ENCODE results near the gene REP15.
"Not testable (repeated sequence)": the region's sequence is repeated elsewhere in the genome, so short reads cannot be mapped to it uniquely, and the experiment has no call there.

The REP15 gene

GRCh38 chr12:27703720-27704452 is 7.6 kb downstream of the REP15 start:
- peak; percentile 61 to 78 for DNase-seq

- DNase-seq, result no peak
Measured at GRCh38 chr12:27705263-27705662, 9.0 kb downstream of the REP15 start.

GRCh38 chr12:27707216-27707615 is 11.0 kb downstream of the REP15 start:
- no peak for DNase-seq

DNA sequence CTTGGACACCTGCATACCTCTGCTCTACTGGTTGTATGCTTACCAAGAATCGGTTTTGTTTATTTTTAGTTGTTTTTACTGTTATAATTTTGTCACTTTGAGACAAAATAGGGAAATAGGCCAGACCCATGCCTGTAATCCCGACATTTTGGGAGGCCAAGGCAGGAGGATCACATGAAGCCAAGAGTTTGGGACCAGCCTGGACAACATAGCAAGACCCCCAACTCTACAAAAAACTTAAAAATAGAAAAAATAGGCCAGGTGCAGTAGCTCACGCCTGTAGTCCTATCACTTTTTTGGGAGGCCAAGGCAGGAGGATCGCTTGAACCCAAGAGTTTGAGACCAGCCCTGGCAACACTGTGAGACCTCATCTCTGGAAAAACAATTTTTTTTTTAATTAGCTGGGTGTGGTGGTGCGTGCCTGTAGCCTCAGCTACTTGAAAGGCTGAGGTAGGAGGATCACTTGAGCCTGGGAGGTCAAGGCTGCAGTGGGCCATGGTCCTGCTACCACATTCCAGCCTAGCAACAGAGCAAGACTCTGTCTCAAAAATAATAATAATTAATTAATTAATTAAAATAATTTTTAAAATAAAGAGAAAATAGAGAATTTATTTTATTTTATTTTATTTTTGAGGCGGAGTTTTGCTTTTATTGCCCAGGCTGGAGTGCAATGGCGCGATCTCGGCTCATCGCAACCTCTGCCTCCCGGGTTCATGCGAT is 13.1 kb downstream of the REP15 start:
- no peak for DNase-seq

DNA sequence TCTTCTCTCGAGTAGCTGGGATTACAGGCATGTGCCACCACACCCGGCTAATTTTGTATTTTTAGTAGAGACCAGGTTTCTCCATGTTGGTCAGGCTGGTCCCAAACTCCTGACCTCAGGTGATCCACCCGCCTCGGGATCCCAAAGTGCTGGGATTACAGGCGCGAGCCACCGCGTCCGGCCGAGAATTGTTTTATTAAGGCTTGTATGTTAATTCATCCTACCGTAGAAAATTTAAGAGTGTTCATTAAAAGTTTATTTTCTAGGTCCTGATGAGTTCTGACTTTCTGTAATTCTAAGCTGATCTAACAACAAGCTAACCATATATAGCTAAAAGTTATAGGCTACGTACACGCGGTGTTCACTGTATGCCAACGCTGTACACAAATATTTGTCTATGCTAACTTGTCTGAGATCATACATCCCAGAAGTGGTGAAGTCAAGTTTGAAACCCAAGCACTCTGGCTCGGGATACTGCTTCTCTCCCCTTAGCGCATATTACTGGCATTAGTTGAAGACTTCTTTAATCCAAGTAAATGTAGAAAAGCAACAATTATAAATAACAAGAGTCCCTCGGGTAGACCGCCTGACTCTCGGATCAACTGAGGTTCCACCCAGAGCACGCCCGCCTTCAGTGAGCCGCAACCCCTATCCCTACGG is 13.8 kb downstream of the REP15 start:
- DNase-seq, result peak; percentile 56 to 58

- DNase-seq, result peak; percentile 82 to 93
Measured at GRCh38 chr12:27710592-27711316, 14.5 kb downstream of the REP15 start, which contains the start of gene MRPS35. Gene MRPS35, plus strand, starts transcription at chr12:27710832. Its CDS starts 12 bp downstream, at chr12:27710844.

GRCh38 chr12:27711317-27711682 is 15.1 kb downstream of the REP15 start:
- DNase-seq, result peak in 1 of 2 experiments; percentile 28

GRCh38 chr12:27711967-27712366 is 15.7 kb downstream of the REP15 start:
- no peak for DNase-seq

- no peak for DNase-seq
Measured at GRCh38 chr12:27723212-27723611, 27.0 kb downstream of the REP15 start.

GRCh38 chr12:27730097-27730588 is 33.9 kb downstream of the REP15 start:
- DNase-seq, result no peak

- DNase-seq, result peak; percentile 70 to 71
Measured at GRCh38 chr12:27732281-27732680, 36.0 kb downstream of the REP15 start.

DNA sequence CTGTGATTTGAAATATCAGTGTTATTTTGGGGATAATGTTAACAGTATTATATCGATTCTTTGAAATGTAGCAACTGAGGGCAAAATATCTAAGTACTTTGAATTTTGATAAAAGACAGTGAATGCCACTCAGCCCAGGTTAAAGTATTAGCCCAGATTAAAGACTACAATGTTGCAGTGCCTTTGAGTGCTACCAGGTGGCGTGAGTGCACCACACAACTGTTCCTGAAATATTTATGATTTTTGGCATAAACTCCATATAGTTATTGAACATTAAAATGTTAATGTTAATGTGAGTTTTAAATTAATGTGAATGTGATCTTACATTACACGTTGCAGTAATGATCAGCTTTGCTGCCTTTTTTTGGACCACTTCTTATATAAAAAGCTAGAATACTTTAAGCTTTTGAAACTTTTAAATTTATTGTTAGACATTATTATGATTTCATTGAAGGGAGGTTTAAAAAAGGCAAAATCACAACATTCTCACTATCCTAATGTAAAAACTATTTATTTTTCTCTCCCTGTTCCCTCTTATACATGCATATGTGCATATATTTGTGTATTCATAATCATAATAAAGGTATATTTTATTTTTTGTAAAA is 36.9 kb downstream of the REP15 start:
- peak; percentile 17 to 31 for DNase-seq

GRCh38 chr12:27733791-27734190 is 37.5 kb downstream of the REP15 start:
- DNase-seq, result no peak

- not testable (repeated sequence) for DNase-seq
Measured at GRCh38 chr12:27734321-27734720, 38.1 kb downstream of the REP15 start.

DNA sequence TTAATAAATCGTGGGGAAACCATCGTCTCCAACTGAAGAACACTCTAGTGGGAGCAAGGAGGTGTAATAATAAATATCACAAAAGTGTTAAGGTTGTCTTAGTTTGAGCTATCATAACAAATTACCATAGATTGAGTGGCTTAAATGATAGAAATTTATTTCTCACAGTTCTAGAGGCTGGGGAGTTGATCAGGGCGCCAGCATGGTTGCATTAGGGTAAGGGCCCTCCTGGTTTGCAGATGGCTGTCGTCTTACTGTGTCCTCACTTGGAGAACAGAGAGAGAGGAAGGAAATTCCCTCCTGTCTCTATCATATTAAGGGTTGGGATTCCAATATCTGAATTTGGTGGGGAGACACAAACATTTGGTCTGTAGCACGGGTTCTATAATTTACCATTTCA is 47.4 kb downstream of the REP15 start:
- no peak for DNase-seq

DNA sequence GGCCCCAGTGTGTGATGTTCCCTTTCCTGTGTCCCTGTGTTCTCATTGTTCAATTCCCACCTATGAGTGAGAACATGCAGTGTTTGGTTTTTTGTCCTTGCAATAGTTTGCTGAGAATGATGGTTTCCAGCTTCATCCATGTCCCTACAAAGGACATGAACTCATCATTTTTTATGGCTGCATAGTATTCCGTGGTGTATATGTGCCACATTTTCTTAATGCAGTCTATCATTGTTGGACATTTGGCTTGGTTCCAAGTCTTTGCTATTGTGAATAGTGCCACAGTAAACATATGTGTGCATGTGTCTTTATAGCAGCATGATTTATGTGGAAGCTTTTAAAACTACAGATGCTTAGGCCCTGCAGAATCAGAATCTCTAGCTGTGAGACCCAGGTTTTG is 49.5 kb downstream of the REP15 start:
- DNase-seq, result not testable (repeated sequence)
